Mucosa of stomach (tissue), 1 donor: ENCODE results near the gene RNASEH2B.

Experiments
- H3K27me3 ChIP-seq: one replicate; pipeline ENCODE4 v1.7.0; 2013; ENCODE audit warnings: mild to moderate bottlenecking, low read length; ENCODE audit not compliant: control insufficient read depth, insufficient read depth
- H3K36me3 ChIP-seq: one replicate; pipeline ENCODE4 v1.7.0; 2013; ENCODE audit warnings: low read length; ENCODE audit not compliant: control insufficient read depth, insufficient read depth
- H3K4me1 ChIP-seq: one replicate; pipeline ENCODE4 v1.7.0; 2013; ENCODE audit warnings: mild to moderate bottlenecking, low read length; ENCODE audit not compliant: control insufficient read depth, insufficient read depth
- H3K4me3 ChIP-seq: one replicate; pipeline ENCODE4 v1.7.0; 2013; ENCODE audit warnings: low read length
- H3K9ac ChIP-seq: one replicate; pipeline ENCODE4 v1.7.0; 2013; ENCODE audit warnings: mild to moderate bottlenecking, low read length, moderate library complexity
- H3K9me3 ChIP-seq: one replicate; pipeline ENCODE4 v1.7.0; 2013; ENCODE audit warnings: mild to moderate bottlenecking, low read length, moderate library complexity; ENCODE audit not compliant: control insufficient read depth
- donor health status: Pancreatic carcinoma.

Gene RNASEH2B

DNA sequence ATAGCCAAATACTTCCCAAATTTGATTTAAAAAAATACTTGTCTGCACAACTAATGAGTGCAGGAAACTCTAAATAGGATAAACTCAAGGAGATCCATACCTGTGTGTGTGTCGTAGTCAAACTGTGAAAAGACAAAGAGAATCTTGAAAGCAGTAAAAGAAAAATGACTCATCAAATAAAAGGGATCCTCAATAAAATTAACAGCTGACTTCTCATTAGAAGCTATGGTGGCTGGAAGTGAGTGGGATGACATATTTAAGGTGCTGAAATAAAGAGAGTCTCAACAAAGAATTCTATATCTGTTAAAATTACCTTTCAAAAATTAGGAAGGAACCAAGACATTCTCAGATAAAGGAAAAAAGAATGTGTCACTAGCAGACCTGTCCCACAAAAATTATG, 13.7 kb downstream of the RNASEH2B start:
- Histone ChIP-seq H3K9me3 (peaks cover 9% of the 10 kb centered on the region), H3K4me1 (no peaks in the 10 kb centered on the region), H3K36me3 (no peaks in the 10 kb centered on the region), H3K4me3 (no peak overlapping the region), H3K9ac (no peak overlapping the region), H3K27me3 (no peaks in the 10 kb centered on the region)

DNA sequence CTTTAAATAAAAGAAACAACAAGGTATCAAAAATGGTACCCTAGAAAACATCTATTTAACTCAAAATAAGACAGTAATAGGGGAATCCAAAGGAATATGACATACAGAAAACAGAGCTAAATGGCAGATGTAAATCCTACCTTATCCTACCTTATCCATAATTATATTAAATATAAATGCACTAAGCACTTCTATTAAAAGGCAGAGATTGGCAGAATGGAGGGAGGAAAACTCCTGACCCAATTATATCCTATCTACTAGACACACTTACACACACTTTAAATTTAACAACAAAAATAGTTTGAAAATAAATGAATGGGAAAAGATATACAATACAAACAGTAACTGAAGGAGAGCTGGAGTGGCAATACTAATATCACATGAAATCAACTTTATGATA, 14.4 kb downstream of the RNASEH2B start:
- Histone ChIP-seq H3K4me1 (no peaks in the 10 kb centered on the region), H3K36me3 (no peaks in the 10 kb centered on the region), H3K27me3 (no peaks in the 10 kb centered on the region), H3K4me3 (no peak overlapping the region), H3K9ac (no peak overlapping the region), H3K9me3 (peaks cover 9% of the 10 kb centered on the region)

GRCh38 chr13:50927701-50928100, 18.1 kb downstream of the RNASEH2B start:
- Histone ChIP-seq H3K4me3 (no peak overlapping the region), H3K9ac (no peak overlapping the region), H3K4me1 (no peaks in the 10 kb centered on the region), H3K9me3 (no peaks in the 10 kb centered on the region), H3K27me3 (no peaks in the 10 kb centered on the region), H3K36me3 (no peaks in the 10 kb centered on the region)

- no peak overlapping the region for H3K4me3 ChIP-seq
- H3K36me3 ChIP-seq = no peaks in the 10 kb centered on the region
- H3K9ac ChIP-seq = no peak overlapping the region
- H3K4me1 ChIP-seq = no peaks in the 10 kb centered on the region
- no peaks in the 10 kb centered on the region for H3K27me3 ChIP-seq
- H3K9me3 ChIP-seq = no peaks in the 10 kb centered on the region
Measured at GRCh38 chr13:50928102-50928501, 18.5 kb downstream of the RNASEH2B start.

GRCh38 chr13:50928659-50929462, 19.3 kb downstream of the RNASEH2B start:
- no peaks in the 10 kb centered on the region for H3K9me3 ChIP-seq
- no peaks in the 10 kb centered on the region for H3K36me3 ChIP-seq
- H3K9ac ChIP-seq = no peak overlapping the region
- H3K4me3 ChIP-seq = no peak overlapping the region
- no peaks in the 10 kb centered on the region for H3K4me1 ChIP-seq
- H3K27me3 ChIP-seq = no peaks in the 10 kb centered on the region

GRCh38 chr13:50932091-50932490, 22.5 kb downstream of the RNASEH2B start:
- H3K9me3 ChIP-seq = no peaks in the 10 kb centered on the region
- H3K4me1 ChIP-seq = no peaks in the 10 kb centered on the region
- no peaks in the 10 kb centered on the region for H3K27me3 ChIP-seq
- H3K9ac ChIP-seq = no peak overlapping the region
- no peaks in the 10 kb centered on the region for H3K36me3 ChIP-seq
- no peak overlapping the region for H3K4me3 ChIP-seq

- Histone ChIP-seq H3K9me3 (no peaks in the 10 kb centered on the region), H3K4me3 (no peak overlapping the region), H3K36me3 (no peaks in the 10 kb centered on the region), H3K9ac (no peak overlapping the region), H3K27me3 (no peaks in the 10 kb centered on the region), H3K4me1 (no peaks in the 10 kb centered on the region)
Measured at GRCh38 chr13:50934735-50935435, 25.3 kb downstream of the RNASEH2B start.

GRCh38 chr13:50936679-50937078, 27.1 kb downstream of the RNASEH2B start:
- Histone ChIP-seq H3K36me3 (no peaks in the 10 kb centered on the region), H3K4me3 (no peak overlapping the region), H3K27me3 (no peaks in the 10 kb centered on the region), H3K4me1 (no peaks in the 10 kb centered on the region), H3K9ac (no peak overlapping the region), H3K9me3 (no peaks in the 10 kb centered on the region)

DNA sequence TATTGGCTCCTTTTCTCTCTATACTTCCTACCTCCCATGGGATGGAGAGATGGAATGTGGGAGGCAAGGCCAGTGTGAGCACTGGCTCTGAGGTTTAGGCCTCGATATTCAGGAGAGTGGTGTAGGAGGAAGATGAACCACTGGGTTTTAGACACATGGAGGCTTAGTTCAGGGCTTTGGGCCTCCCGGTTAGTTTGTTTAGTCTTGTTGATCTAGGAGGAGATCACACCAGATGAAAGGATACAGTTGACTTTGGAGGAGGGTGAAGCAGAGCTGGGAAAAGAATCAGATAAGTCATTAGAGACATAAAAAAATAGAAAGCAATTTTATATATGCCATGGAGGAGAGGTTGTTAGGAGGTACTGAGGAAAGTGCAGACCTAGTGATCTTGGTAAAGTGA, 30.9 kb downstream of the RNASEH2B start:
- no peaks in the 10 kb centered on the region for H3K36me3 ChIP-seq
- no peaks in the 10 kb centered on the region for H3K27me3 ChIP-seq
- H3K9ac ChIP-seq = no peak overlapping the region
- H3K4me3 ChIP-seq = no peak overlapping the region
- no peaks in the 10 kb centered on the region for H3K9me3 ChIP-seq
- no peaks in the 10 kb centered on the region for H3K4me1 ChIP-seq

DNA sequence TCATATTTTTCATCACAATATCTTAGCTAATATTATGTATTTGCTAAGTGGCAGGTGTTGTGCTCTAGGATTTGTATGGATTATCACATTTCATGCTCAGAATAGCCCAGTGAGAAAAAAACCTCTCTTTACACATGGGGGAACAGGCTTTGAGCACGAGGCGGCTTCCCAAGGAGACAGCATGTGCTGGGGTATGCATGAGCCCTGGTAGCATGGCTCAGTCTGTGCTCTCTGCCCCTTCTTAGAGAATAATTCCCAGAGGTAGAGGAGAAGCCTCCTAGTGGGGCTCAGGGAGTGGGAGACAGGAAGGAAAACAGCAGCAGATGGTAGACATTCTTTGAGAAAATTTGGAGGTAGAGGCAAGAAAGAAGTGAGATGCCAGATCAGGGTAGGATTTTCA, 31.6 kb downstream of the RNASEH2B start:
- no peak overlapping the region for H3K9ac ChIP-seq
- no peaks in the 10 kb centered on the region for H3K9me3 ChIP-seq
- H3K36me3 ChIP-seq = no peaks in the 10 kb centered on the region
- no peaks in the 10 kb centered on the region for H3K4me1 ChIP-seq
- no peak overlapping the region for H3K4me3 ChIP-seq
- H3K27me3 ChIP-seq = no peaks in the 10 kb centered on the region

DNA sequence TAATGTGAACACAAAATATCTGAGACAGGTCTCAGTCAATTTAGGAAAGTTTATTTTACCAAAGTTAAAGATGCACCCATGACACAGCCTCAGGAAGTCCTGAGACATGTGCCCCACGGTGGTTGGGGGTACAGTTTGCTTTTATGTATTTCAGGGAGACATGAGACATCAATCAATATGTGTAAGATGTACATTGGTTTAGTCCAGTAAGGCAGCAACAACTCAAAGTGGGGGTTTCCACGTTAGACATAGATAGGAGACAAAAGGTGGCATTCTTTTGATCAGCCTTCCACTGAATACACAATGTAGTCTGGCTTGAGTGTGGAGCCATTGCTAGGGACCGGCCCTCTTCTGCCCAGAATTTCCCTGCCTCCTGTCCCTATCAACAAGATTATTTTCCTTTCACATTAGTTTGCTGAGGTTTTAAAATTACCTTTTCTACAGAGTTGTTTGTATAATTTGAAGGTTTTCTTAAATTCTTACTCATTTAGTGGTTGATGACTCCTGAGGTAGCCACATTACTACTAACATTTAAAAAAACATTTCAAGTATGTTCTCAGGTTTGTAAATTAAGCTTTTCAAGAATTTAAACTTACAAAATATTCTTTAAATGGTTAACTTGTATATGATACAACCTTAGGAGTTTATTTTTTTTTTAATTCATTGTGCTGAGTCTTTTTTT, 33.2 kb downstream of the RNASEH2B start:
- no peak overlapping the region for H3K9ac ChIP-seq
- no peak overlapping the region for H3K4me3 ChIP-seq
- H3K4me1 ChIP-seq = no peaks in the 10 kb centered on the region
- no peaks in the 10 kb centered on the region for H3K36me3 ChIP-seq
- no peaks in the 10 kb centered on the region for H3K9me3 ChIP-seq
- H3K27me3 ChIP-seq = no peaks in the 10 kb centered on the region

DNA sequence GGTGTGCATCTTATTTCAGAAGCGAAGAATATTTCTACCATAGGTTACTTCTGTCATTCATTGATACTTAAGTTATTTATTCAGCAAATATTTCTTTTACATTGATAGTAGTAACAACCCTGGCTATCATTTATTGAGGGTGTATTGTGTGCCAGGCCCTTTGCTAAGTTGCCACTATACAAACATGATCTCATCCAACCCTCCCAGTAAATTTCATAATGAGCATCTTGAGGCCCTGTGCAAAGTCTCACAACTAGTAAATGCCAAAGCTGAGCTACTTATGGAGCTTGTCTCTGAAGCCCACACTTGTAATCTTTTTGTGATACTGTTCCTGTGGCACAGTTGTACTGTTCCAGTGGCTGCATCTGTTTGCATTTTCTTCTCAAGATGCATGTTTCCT, 36.1 kb downstream of the RNASEH2B start:
- H3K36me3 ChIP-seq = no peaks in the 10 kb centered on the region
- no peaks in the 10 kb centered on the region for H3K4me1 ChIP-seq
- no peak overlapping the region for H3K4me3 ChIP-seq
- H3K9ac ChIP-seq = no peak overlapping the region
- H3K27me3 ChIP-seq = no peaks in the 10 kb centered on the region
- no peaks in the 10 kb centered on the region for H3K9me3 ChIP-seq
